Measurements from ENCODE around the gene SOX10. TPM values are rescaled to one million over a fixed set of nuclear protein-coding genes. Genes with fewer than 3 reads are reported as not detected.
"Not testable (repeated sequence)": the region's sequence is repeated elsewhere in the genome, so short reads cannot be mapped to it uniquely, and the experiment has no call there.

The SOX10 gene
- total RNA-seq, 1 experiment from 2014 or later = 2.7 TPM

GRCh38 chr22:37955825-37956397 lies 28.4 kb downstream of the SOX10 start:
- peaks cover 34% of the 10 kb centered on the region for H3K36me3 Mint-ChIP-seq
- H3K4me1 Mint-ChIP-seq = peaks cover 24% of the 10 kb centered on the region
- ChIA-PET POLR2A (interaction anchor here (0.6 kb wide), 1 partner anchor 146 kb away, joined by 3 read pairs; no protein-coding TSS in a partner anchor), CTCF (interaction anchor here (0.6 kb wide), 1 partner anchor 22 kb away, joined by 3 read pairs; no protein-coding TSS in a partner anchor)
- not testable (repeated sequence) for H3K27ac Mint-ChIP-seq; H3K4me3 Mint-ChIP-seq; DNase-seq (ENCODE audit: low spot score); H3K9me3 Mint-ChIP-seq; ATAC-seq
- H3K27me3 Mint-ChIP-seq (ENCODE audit: low read depth) = peaks cover 16% of the 10 kb centered on the region

GRCh38 chr22:37954686-37955085 lies 29.7 kb downstream of the SOX10 start:
- Mint-ChIP-seq H3K36me3 (peaks cover 29% of the 10 kb centered on the region), H3K4me1 (peaks cover 24% of the 10 kb centered on the region), H3K27me3 (ENCODE audit: low read depth) (peaks cover 16% of the 10 kb centered on the region), H3K27ac (peak overlapping the region; percentile 81), H3K4me3 (peak overlapping the region; percentile 95), H3K9me3 (no peaks in the 10 kb centered on the region)
- ATAC-seq = no peak
- ChIA-PET CTCF (interaction anchor here (0.9 to 3.6 kb wide), 8 partner anchors 8 to 137 kb away, joined by 3 to 23 read pairs (median 5); partner anchors contain the start of gene MICALL1), POLR2A (interaction anchor here (0.6 to 1.5 kb wide), 2 partner anchors 14 to 18 kb away, joined by 3 read pairs; no protein-coding TSS in a partner anchor)
- TF ChIP-seq ZNF263 (CRISPR knock-in tag; IDR thresholded peaks at IDR 0.05; ENCODE audit: low read depth) (no peak), TCF7 (CRISPR knock-in tag; IDR thresholded peaks at IDR 0.05; ENCODE audit: low read depth) (no peak), SMAD3 (CRISPR knock-in tag; IDR thresholded peaks at IDR 0.05; ENCODE audit: borderline replicate concordance) (no peak), NFATC4 (CRISPR knock-in tag; IDR thresholded peaks at IDR 0.05) (no peak), FOXP1 (CRISPR knock-in tag; IDR thresholded peaks at IDR 0.05; ENCODE audit: borderline replicate concordance) (no peak), GRHL2 (CRISPR knock-in tag; IDR thresholded peaks at IDR 0.05; ENCODE audit: insufficient replicate concordance, severe bottlenecking) (no peak), AR (CRISPR knock-in tag; IDR thresholded peaks at IDR 0.05) (no peak), NFE2L1 (CRISPR knock-in tag; IDR thresholded peaks at IDR 0.05) (no peak), ATF1 (CRISPR knock-in tag; IDR thresholded peaks at IDR 0.05) (no peak), CREB1 (CRISPR knock-in tag; IDR thresholded peaks at IDR 0.05) (no peak), PRDM15 (CRISPR knock-in tag; IDR thresholded peaks at IDR 0.05) (no peak), RORB (CRISPR knock-in tag; IDR thresholded peaks at IDR 0.05) (no peak), ESRRA (CRISPR knock-in tag; IDR thresholded peaks at IDR 0.05; ENCODE audit: borderline replicate concordance) (no peak)
- TF ChIP-seq, protein P1, sequence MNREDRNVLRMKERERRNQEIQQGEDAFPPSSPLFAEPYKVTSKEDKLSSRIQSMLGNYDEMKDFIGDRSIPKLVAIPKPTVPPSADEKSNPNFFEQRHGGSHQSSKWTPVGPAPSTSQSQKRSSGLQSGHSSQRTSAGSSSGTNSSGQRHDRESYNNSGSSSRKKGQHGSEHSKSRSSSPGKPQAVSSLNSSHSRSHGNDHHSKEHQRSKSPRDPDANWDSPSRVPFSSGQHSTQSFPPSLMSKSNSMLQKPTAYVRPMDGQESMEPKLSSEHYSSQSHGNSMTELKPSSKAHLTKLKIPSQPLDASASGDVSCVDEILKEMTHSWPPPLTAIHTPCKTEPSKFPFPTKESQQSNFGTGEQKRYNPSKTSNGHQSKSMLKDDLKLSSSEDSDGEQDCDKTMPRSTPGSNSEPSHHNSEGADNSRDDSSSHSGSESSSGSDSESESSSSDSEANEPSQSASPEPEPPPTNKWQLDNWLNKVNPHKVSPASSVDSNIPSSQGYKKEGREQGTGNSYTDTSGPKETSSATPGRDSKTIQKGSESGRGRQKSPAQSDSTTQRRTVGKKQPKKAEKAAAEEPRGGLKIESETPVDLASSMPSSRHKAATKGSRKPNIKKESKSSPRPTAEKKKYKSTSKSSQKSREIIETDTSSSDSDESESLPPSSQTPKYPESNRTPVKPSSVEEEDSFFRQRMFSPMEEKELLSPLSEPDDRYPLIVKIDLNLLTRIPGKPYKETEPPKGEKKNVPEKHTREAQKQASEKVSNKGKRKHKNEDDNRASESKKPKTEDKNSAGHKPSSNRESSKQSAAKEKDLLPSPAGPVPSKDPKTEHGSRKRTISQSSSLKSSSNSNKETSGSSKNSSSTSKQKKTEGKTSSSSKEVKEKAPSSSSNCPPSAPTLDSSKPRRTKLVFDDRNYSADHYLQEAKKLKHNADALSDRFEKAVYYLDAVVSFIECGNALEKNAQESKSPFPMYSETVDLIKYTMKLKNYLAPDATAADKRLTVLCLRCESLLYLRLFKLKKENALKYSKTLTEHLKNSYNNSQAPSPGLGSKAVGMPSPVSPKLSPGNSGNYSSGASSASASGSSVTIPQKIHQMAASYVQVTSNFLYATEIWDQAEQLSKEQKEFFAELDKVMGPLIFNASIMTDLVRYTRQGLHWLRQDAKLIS (CRISPR knock-in tag; IDR thresholded peaks at IDR 0.05; ENCODE audit: borderline replicate concordance) = no peak
- TF ChIP-seq, protein P2, sequence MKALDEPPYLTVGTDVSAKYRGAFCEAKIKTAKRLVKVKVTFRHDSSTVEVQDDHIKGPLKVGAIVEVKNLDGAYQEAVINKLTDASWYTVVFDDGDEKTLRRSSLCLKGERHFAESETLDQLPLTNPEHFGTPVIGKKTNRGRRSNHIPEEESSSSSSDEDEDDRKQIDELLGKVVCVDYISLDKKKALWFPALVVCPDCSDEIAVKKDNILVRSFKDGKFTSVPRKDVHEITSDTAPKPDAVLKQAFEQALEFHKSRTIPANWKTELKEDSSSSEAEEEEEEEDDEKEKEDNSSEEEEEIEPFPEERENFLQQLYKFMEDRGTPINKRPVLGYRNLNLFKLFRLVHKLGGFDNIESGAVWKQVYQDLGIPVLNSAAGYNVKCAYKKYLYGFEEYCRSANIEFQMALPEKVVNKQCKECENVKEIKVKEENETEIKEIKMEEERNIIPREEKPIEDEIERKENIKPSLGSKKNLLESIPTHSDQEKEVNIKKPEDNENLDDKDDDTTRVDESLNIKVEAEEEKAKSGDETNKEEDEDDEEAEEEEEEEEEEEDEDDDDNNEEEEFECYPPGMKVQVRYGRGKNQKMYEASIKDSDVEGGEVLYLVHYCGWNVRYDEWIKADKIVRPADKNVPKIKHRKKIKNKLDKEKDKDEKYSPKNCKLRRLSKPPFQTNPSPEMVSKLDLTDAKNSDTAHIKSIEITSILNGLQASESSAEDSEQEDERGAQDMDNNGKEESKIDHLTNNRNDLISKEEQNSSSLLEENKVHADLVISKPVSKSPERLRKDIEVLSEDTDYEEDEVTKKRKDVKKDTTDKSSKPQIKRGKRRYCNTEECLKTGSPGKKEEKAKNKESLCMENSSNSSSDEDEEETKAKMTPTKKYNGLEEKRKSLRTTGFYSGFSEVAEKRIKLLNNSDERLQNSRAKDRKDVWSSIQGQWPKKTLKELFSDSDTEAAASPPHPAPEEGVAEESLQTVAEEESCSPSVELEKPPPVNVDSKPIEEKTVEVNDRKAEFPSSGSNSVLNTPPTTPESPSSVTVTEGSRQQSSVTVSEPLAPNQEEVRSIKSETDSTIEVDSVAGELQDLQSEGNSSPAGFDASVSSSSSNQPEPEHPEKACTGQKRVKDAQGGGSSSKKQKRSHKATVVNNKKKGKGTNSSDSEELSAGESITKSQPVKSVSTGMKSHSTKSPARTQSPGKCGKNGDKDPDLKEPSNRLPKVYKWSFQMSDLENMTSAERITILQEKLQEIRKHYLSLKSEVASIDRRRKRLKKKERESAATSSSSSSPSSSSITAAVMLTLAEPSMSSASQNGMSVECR (CRISPR knock-in tag; IDR thresholded peaks at IDR 0.05; ENCODE audit: borderline replicate concordance) = no peak
- TF ChIP-seq, protein P3, sequence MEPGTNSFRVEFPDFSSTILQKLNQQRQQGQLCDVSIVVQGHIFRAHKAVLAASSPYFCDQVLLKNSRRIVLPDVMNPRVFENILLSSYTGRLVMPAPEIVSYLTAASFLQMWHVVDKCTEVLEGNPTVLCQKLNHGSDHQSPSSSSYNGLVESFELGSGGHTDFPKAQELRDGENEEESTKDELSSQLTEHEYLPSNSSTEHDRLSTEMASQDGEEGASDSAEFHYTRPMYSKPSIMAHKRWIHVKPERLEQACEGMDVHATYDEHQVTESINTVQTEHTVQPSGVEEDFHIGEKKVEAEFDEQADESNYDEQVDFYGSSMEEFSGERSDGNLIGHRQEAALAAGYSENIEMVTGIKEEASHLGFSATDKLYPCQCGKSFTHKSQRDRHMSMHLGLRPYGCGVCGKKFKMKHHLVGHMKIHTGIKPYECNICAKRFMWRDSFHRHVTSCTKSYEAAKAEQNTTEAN (CRISPR knock-in tag; IDR thresholded peaks at IDR 0.05) = no peak
- DNase-seq (ENCODE audit: low spot score) = no peak

Measured in WTC11 (cell line).